Neural crest cell (in vitro differentiated cells): Measurements from ENCODE around the gene BASP1. TPM values are rescaled to one million over a fixed set of nuclear protein-coding genes. Genes with fewer than 3 reads are reported as not detected.
"Not testable (repeated sequence)": the region's sequence is repeated elsewhere in the genome, so short reads cannot be mapped to it uniquely, and the experiment has no call there.

Source experiments
- DNase-seq: peaks from one replicate; pipeline ENCODE4 v3.0.0; 2021; ENCODE audit warnings: low read depth, mixed read lengths, low spot score
- H3K27ac Mint-ChIP-seq: one replicate; pipeline ENCODE4 v1.8.0; 2021; ENCODE audit warnings: mild to moderate bottlenecking, mixed read lengths; ENCODE audit not compliant: unreplicated experiment
- H3K27me3 Mint-ChIP-seq: 2 replicates; pipeline ENCODE4 v1.8.0; 2021; ENCODE audit warnings: low read depth, mild to moderate bottlenecking, mixed read lengths
- H3K36me3 Mint-ChIP-seq: 2 replicates; pipeline ENCODE4 v1.8.0; 2021; ENCODE audit warnings: low read depth, mild to moderate bottlenecking, mixed read lengths
- H3K4me1 Mint-ChIP-seq: 2 replicates; pipeline ENCODE4 v1.8.0; 2021; ENCODE audit warnings: mixed read lengths
- H3K4me3 Mint-ChIP-seq: one replicate; pipeline ENCODE4 v1.8.0; 2021; ENCODE audit warnings: mild to moderate bottlenecking, mixed read lengths
- H3K9me3 Mint-ChIP-seq: 2 replicates; pipeline ENCODE4 v1.8.0; 2021; ENCODE audit warnings: mixed read lengths
- CTCF ChIP-seq: fragments of 200-600 bp; sonication (generic); conservative IDR thresholded peaks from 2 replicates; pipeline ENCODE4 v1.5.0; 2021; ENCODE audit warnings: antibody characterized with exemption, mild to moderate bottlenecking
- total RNA-seq: library from RNA; stranded (reverse); gene quantifications from 2 replicates; pipeline ENCODE4 v1.2.1, GENCODE V29; 2021

The BASP1 gene
- total RNA-seq, 1 donor from 2014 or later: 100 TPM

- Mint-ChIP-seq H3K36me3 (no peaks in the 10 kb centered on the region), H3K9me3 (no peaks in the 10 kb centered on the region), H3K27ac (no peak overlapping the region), H3K4me1 (peaks cover 11% of the 10 kb centered on the region), H3K4me3 (no peak overlapping the region), H3K27me3 (no peaks in the 10 kb centered on the region)
- no peak for TF ChIP-seq CTCF
- no peak for DNase-seq
Observed at GRCh38 chr5:17302604-17303003, 85.2 kb downstream of the BASP1 start.

GRCh38 chr5:17304282-17304681 is 86.9 kb downstream of the BASP1 start:
- Mint-ChIP-seq H3K36me3 (no peaks in the 10 kb centered on the region), H3K27me3 (no peaks in the 10 kb centered on the region), H3K27ac (no peak overlapping the region), H3K4me1 (peaks cover 11% of the 10 kb centered on the region), H3K9me3 (no peaks in the 10 kb centered on the region), H3K4me3 (no peak overlapping the region)
- DNase-seq: no peak
- TF ChIP-seq CTCF: no peak

- peaks cover under 1% of the 10 kb centered on the region for H3K9me3 Mint-ChIP-seq
- H3K36me3 Mint-ChIP-seq: no peaks in the 10 kb centered on the region
- peaks cover 8% of the 10 kb centered on the region for H3K4me1 Mint-ChIP-seq
- no peaks in the 10 kb centered on the region for H3K27me3 Mint-ChIP-seq
- no peak for TF ChIP-seq CTCF
- H3K27ac Mint-ChIP-seq: no peak overlapping the region
- H3K4me3 Mint-ChIP-seq: no peak overlapping the region
- no peak for DNase-seq
Observed at GRCh38 chr5:17305017-17305416, 87.6 kb downstream of the BASP1 start.

GRCh38 chr5:17305964-17306725 is 88.7 kb downstream of the BASP1 start:
- Mint-ChIP-seq H3K4me1 (peaks cover 4% of the 10 kb centered on the region), H3K9me3 (peaks cover 6% of the 10 kb centered on the region), H3K4me3 (no peak overlapping the region), H3K27ac (no peak overlapping the region), H3K36me3 (no peaks in the 10 kb centered on the region), H3K27me3 (no peaks in the 10 kb centered on the region)
- no peak for DNase-seq
- TF ChIP-seq CTCF: no peak

GRCh38 chr5:17306726-17307091 is 89.3 kb downstream of the BASP1 start:
- no peak overlapping the region for H3K27ac Mint-ChIP-seq
- H3K4me3 Mint-ChIP-seq: no peak overlapping the region
- H3K9me3 Mint-ChIP-seq: peaks cover 6% of the 10 kb centered on the region
- H3K4me1 Mint-ChIP-seq: peaks cover 4% of the 10 kb centered on the region
- no peaks in the 10 kb centered on the region for H3K27me3 Mint-ChIP-seq
- no peaks in the 10 kb centered on the region for H3K36me3 Mint-ChIP-seq
- TF ChIP-seq CTCF: no peak
- no peak for DNase-seq

GRCh38 chr5:17307440-17307839 is 90.0 kb downstream of the BASP1 start:
- not testable (repeated sequence) for H3K27me3 Mint-ChIP-seq, DNase-seq, H3K4me1 Mint-ChIP-seq, H3K36me3 Mint-ChIP-seq, H3K9me3 Mint-ChIP-seq, H3K27ac Mint-ChIP-seq, H3K4me3 Mint-ChIP-seq
